CD8-positive, alpha-beta memory T cell (primary cell): ENCODE results near the gene TSHZ2. TPM values are rescaled to one million over a fixed set of nuclear protein-coding genes. Genes with fewer than 3 reads are reported as not detected.

Source experiments
- CTCF ChIA-PET: fragments of 350-600 bp; sonication (Branson Sonifier 250); formaldehyde crosslinking; loops from one replicate; lab custom pipeline; 2021; ENCODE audit warnings: antibody characterized with exemption; lab: Charles Lee
- POLR2A ChIA-PET: fragments of 350-600 bp; sonication (Branson Sonifier 250); formaldehyde crosslinking; loops from one replicate; lab custom pipeline; 2021; ENCODE audit warnings: antibody characterized with exemption; lab: Charles Lee
- DNase-seq, 5 donors: peaks; one replicate each; pipeline versions ENCODE4 v3.0.0 to v3.0.0-alpha.2; 2020 to 2022; ENCODE audit warnings: mixed read lengths in 1 of 5
- H3K27ac ChIP-seq: one replicate; pipeline ENCODE4 v1.7.0; 2013; ENCODE audit warnings: low read depth, mild to moderate bottlenecking, low read length, moderate library complexity
- H3K27me3 ChIP-seq: 2 replicates; pipeline ENCODE4 v1.7.0; 2013; ENCODE audit warnings: low read length, mild to moderate bottlenecking; ENCODE audit not compliant: insufficient read depth, poor library complexity, severe bottlenecking
- H3K36me3 ChIP-seq: 2 replicates; pipeline ENCODE4 v1.7.0; 2013; ENCODE audit warnings: mild to moderate bottlenecking, low read length, moderate library complexity; ENCODE audit not compliant: insufficient read depth
- H3K4me1 ChIP-seq: 2 replicates; pipeline ENCODE4 v1.7.0; 2013; ENCODE audit warnings: mild to moderate bottlenecking, low read length, moderate library complexity; ENCODE audit not compliant: insufficient read depth
- H3K4me3 ChIP-seq: 2 replicates; pipeline ENCODE4 v1.7.0; 2013; ENCODE audit warnings: mild to moderate bottlenecking, low read length
- H3K9me3 ChIP-seq: 2 replicates; pipeline ENCODE4 v1.7.0; 2013; ENCODE audit warnings: mild to moderate bottlenecking, low read length
- H3K27ac Mint-ChIP-seq, 8 donors: one replicate each; pipeline ENCODE4 v1.8.0; 2020 to 2021; ENCODE audit warnings: mixed read lengths in 8 of 8, mild to moderate bottlenecking in 6 of 8, inconsistent platforms in 3 of 8, moderate library complexity in 3 of 8
- H3K27me3 Mint-ChIP-seq, 2 donors: one replicate each; pipeline ENCODE4 v1.8.0; 2020 to 2021; ENCODE audit warnings: mixed read lengths in 2 of 2, mild to moderate bottlenecking in 1 of 2, moderate library complexity in 1 of 2
- H3K36me3 Mint-ChIP-seq, 3 donors: one replicate each; pipeline ENCODE4 v1.8.0; 2020 to 2021; ENCODE audit warnings: mixed read lengths in 3 of 3, inconsistent platforms in 1 of 3, mild to moderate bottlenecking in 1 of 3
- H3K4me1 Mint-ChIP-seq, 3 donors: one replicate each; pipeline ENCODE4 v1.8.0; 2020 to 2021; ENCODE audit warnings: mixed read lengths in 3 of 3, inconsistent platforms in 1 of 3, mild to moderate bottlenecking in 1 of 3
- H3K4me3 Mint-ChIP-seq, 7 donors: one replicate each; pipeline ENCODE4 v1.8.0; 2020 to 2021; ENCODE audit warnings: mixed read lengths in 7 of 7, mild to moderate bottlenecking in 6 of 7, moderate library complexity in 4 of 7, inconsistent platforms in 2 of 7
- H3K9me3 Mint-ChIP-seq, 5 donors: one replicate each; pipeline ENCODE4 v1.8.0; 2020 to 2022; ENCODE audit warnings: mixed read lengths in 5 of 5, mild to moderate bottlenecking in 3 of 5, moderate library complexity in 2 of 5, inconsistent platforms in 1 of 5
- polyA plus RNA-seq: library from polyadenylated mRNA; unstranded; fragments of 300-500 nt; fragmentation: Illumina TruSeq; gene quantifications from one replicate; pipeline ENCODE4 v1.2.3, GENCODE V29; 2021
- total RNA-seq, 2 experiments: library from RNA; stranded (reverse); gene quantifications; one replicate each; pipeline ENCODE4 v1.2.3, GENCODE V29; 2021

TSHZ2 gene
- total and polyA plus RNA-seq, 3 experiments from 2014 or later: 0.10 to 1.6 (median 1.5) TPM

- H3K4me3 ChIP-seq: no peak overlapping the region
- no peak overlapping the region for H3K27ac ChIP-seq
- peaks cover 19% of the 10 kb centered on the region for H3K4me1 ChIP-seq
- no peak for DNase-seq
- Mint-ChIP-seq H3K27ac (no peak overlapping the region), H3K27me3 (peaks cover 3 to 16% of the 10 kb centered on the region in 2 donors), H3K36me3 (no peaks in the 10 kb centered on the region), H3K4me3 (no peak overlapping the region), H3K9me3 (peaks cover 0 to 2% (median 0%) of the 10 kb centered on the region in 5 donors), H3K4me1 (peaks cover 3 to 14% (median 5%) of the 10 kb centered on the region in 3 donors)
- ChIA-PET CTCF (no interaction called here), POLR2A (no interaction called here)
- H3K9me3 ChIP-seq: no peaks in the 10 kb centered on the region
- H3K27me3 ChIP-seq: no peaks in the 10 kb centered on the region
- no peaks in the 10 kb centered on the region for H3K36me3 ChIP-seq
These were observed 24.0 kb downstream of the TSHZ2 start for GRCh38 chr20:52996130-52996529.

- no peaks in the 10 kb centered on the region for H3K27me3 ChIP-seq
- no peaks in the 10 kb centered on the region for H3K36me3 ChIP-seq
- no peak for DNase-seq
- no peaks in the 10 kb centered on the region for H3K36me3 Mint-ChIP-seq
- no peak overlapping the region for H3K27ac ChIP-seq
- H3K27ac Mint-ChIP-seq: no peak overlapping the region
- CTCF ChIA-PET: no interaction called here
- no peaks in the 10 kb centered on the region for H3K9me3 ChIP-seq
- peaks cover 17% of the 10 kb centered on the region for H3K4me1 ChIP-seq
- POLR2A ChIA-PET: no interaction called here
- peaks cover 3 to 16% of the 10 kb centered on the region in 2 donors for H3K27me3 Mint-ChIP-seq
- H3K4me1 Mint-ChIP-seq: peaks cover 8 to 19% (median 10%) of the 10 kb centered on the region in 3 donors
- H3K4me3 ChIP-seq: no peak overlapping the region
- H3K9me3 Mint-ChIP-seq: peaks cover 0 to 2% (median 0%) of the 10 kb centered on the region in 5 donors
- no peak overlapping the region for H3K4me3 Mint-ChIP-seq
These were observed 24.5 kb downstream of the TSHZ2 start for GRCh38 chr20:52996658-52997057.

- CTCF ChIA-PET: no interaction called here
- H3K36me3 ChIP-seq: no peaks in the 10 kb centered on the region
- H3K27me3 ChIP-seq: no peaks in the 10 kb centered on the region
- H3K9me3 ChIP-seq: no peaks in the 10 kb centered on the region
- H3K4me1 ChIP-seq: peaks cover 18% of the 10 kb centered on the region
- Mint-ChIP-seq H3K9me3 (peaks cover 0 to 2% (median 0%) of the 10 kb centered on the region in 5 donors), H3K4me3 (no peak overlapping the region), H3K36me3 (no peaks in the 10 kb centered on the region), H3K4me1 (peaks cover 14 to 26% (median 17%) of the 10 kb centered on the region in 3 donors), H3K27ac (no peak overlapping the region), H3K27me3 (peaks cover 3 to 16% of the 10 kb centered on the region in 2 donors)
- no peak for DNase-seq
- H3K27ac ChIP-seq: no peak overlapping the region
- no peak overlapping the region for H3K4me3 ChIP-seq
- POLR2A ChIA-PET: no interaction called here
These were observed 26.1 kb downstream of the TSHZ2 start for GRCh38 chr20:52998268-52998667.

GRCh38 chr20:52999040-52999439, 26.9 kb downstream of the TSHZ2 start:
- ChIA-PET CTCF (no interaction called here), POLR2A (no interaction called here)
- no peak overlapping the region for H3K4me3 ChIP-seq
- Mint-ChIP-seq H3K27me3 (peaks cover 3 to 16% of the 10 kb centered on the region in 2 donors), H3K36me3 (no peaks in the 10 kb centered on the region), H3K9me3 (peaks cover 0 to 2% (median 0%) of the 10 kb centered on the region in 5 donors), H3K27ac (no peak overlapping the region), H3K4me3 (no peak overlapping the region), H3K4me1 (peaks cover 14 to 26% (median 17%) of the 10 kb centered on the region in 3 donors)
- H3K27me3 ChIP-seq: no peaks in the 10 kb centered on the region
- DNase-seq: no peak
- no peaks in the 10 kb centered on the region for H3K9me3 ChIP-seq
- no peaks in the 10 kb centered on the region for H3K36me3 ChIP-seq
- H3K27ac ChIP-seq: no peak overlapping the region
- peaks cover 26% of the 10 kb centered on the region for H3K4me1 ChIP-seq

DNA sequence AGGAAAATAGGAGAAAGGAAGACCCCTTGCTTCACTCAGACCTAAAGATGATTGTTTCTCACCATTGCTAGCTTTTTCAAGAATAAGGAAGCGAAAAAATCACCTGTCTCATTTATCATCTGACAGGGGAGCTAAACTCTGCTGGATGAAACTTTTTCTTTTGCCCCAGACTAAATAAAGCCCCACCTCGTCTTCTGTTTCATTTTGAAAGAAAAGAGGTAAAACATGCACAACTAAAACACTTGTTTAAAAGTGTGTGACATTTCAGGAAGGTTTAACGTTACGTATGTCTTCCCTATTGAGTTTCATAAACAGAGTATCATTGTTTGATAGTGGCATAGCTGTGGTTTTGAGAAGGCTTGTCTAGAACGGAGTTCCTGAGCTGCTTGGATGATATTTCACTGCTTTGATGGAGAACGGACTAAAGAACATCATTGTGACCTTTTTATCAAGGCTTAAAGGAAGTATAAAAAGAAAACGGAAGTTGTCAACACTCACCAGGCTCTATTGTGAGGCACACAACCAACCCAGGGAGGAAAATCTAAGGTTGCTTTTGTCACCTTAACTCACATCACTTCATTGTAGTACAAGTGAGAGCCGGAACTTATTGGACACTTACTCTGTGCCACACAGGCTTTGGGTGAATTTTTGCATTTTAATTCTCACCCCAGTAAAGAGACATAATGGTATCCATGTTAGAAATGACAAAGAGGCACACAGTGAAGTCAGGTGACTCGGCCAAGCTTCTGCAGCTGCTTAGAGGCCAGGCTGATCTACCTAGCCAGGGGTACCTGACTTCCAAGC, 29.5 kb downstream of the TSHZ2 start:
- Histone ChIP-seq H3K27ac (no peak overlapping the region), H3K36me3 (no peaks in the 10 kb centered on the region), H3K9me3 (no peaks in the 10 kb centered on the region), H3K4me1 (peaks cover 41% of the 10 kb centered on the region), H3K27me3 (no peaks in the 10 kb centered on the region), H3K4me3 (peak overlapping the region; percentile 26)
- ChIA-PET POLR2A (no interaction called here), CTCF (interaction anchor here (1.0 kb wide), 1 partner anchor 89 kb away, joined by 3 read pairs; no protein-coding TSS in a partner anchor)
- DNase-seq: peak in 1 of 5 donors; percentile 62
- peak overlapping the region in 6 of 7 donors; percentile 21 to 78 (median 54) for H3K4me3 Mint-ChIP-seq
- H3K27me3 Mint-ChIP-seq: peaks cover 4 to 11% of the 10 kb centered on the region in 2 donors
- H3K9me3 Mint-ChIP-seq: peaks cover 0 to 2% (median 0%) of the 10 kb centered on the region in 5 donors
- no peaks in the 10 kb centered on the region for H3K36me3 Mint-ChIP-seq
- H3K27ac Mint-ChIP-seq: peak overlapping the region; percentile 21 to 95 (median 77)
- H3K4me1 Mint-ChIP-seq: peaks cover 14 to 26% (median 17%) of the 10 kb centered on the region in 3 donors

GRCh38 chr20:53002786-53003185, 30.6 kb downstream of the TSHZ2 start:
- Histone ChIP-seq H3K9me3 (no peaks in the 10 kb centered on the region), H3K4me1 (peaks cover 41% of the 10 kb centered on the region), H3K4me3 (no peak overlapping the region), H3K27me3 (no peaks in the 10 kb centered on the region), H3K27ac (no peak overlapping the region), H3K36me3 (no peaks in the 10 kb centered on the region)
- H3K27ac Mint-ChIP-seq: no peak overlapping the region
- no peaks in the 10 kb centered on the region for H3K36me3 Mint-ChIP-seq
- ChIA-PET CTCF (interaction anchor here (1.0 kb wide), 1 partner anchor 90 kb away, joined by 3 read pairs; no protein-coding TSS in a partner anchor), POLR2A (no interaction called here)
- peaks cover 4 to 11% of the 10 kb centered on the region in 2 donors for H3K27me3 Mint-ChIP-seq
- no peak for DNase-seq
- peaks cover 14 to 26% (median 17%) of the 10 kb centered on the region in 3 donors for H3K4me1 Mint-ChIP-seq
- no peak overlapping the region for H3K4me3 Mint-ChIP-seq
- H3K9me3 Mint-ChIP-seq: peaks cover 0 to 2% (median 0%) of the 10 kb centered on the region in 5 donors

DNA sequence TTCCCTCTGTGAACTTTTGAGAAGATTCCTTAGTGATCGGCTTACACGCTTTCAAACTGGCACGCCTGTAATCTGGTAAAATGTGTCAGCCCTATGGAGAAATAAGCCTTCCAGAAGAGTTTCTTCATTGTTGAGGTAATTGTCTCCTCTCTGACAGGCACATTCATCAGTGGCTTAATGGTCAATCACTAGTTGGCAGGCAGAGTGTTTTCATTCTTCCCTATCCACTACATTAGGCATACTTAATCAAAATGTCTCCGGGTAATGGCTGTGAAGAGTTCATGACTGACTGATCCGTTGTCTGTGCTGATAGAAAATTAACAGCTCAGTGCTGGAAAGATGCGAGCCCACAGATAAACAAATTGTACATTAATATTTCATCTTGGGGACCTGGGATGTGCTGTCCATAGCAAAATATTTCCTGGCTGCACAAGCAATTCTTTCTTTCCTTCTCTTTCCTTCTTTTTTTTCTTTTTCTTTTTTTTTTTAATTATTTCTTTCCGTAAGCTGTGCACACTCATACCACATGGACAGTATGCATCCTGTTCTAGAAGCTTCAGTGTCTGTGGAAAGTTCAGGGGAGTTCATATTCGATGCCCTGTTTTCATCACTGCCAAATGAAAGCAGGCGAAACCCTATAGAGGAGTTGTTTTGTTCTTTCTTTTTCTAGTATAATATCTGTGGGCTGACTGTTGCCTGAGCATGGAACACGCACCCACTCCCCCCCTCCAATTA, 31.4 kb downstream of the TSHZ2 start:
- Histone ChIP-seq H3K27ac (no peak overlapping the region), H3K27me3 (no peaks in the 10 kb centered on the region), H3K36me3 (no peaks in the 10 kb centered on the region), H3K9me3 (no peaks in the 10 kb centered on the region), H3K4me1 (peaks cover 41% of the 10 kb centered on the region), H3K4me3 (no peak overlapping the region)
- Mint-ChIP-seq H3K27me3 (peaks cover 4 to 11% of the 10 kb centered on the region in 2 donors), H3K27ac (no peak overlapping the region), H3K36me3 (no peaks in the 10 kb centered on the region), H3K9me3 (peaks cover 0 to 2% (median 0%) of the 10 kb centered on the region in 5 donors), H3K4me1 (peaks cover 14 to 26% (median 17%) of the 10 kb centered on the region in 3 donors), H3K4me3 (no peak overlapping the region)
- no peak for DNase-seq
- POLR2A ChIA-PET: no interaction called here
- CTCF ChIA-PET: no interaction called here
